ENCODE measurements around the gene COPB2. TPM values are rescaled to one million over a fixed set of nuclear protein-coding genes. Genes with fewer than 3 reads are reported as not detected.
"Not testable (repeated sequence)": the region's sequence is repeated elsewhere in the genome, so short reads cannot be mapped to it uniquely, and the experiment has no call there.

COPB2 gene
- total RNA-seq, 6 donors from 2014 or later, result 49.2 to 121 (median 102) TPM

- Histone ChIP-seq H3K4me3 (no peak overlapping the region), H3K27ac (no peak overlapping the region), H3K36me3 (peaks cover 0 to 16% (median 0%) of the 10 kb centered on the region in 4 donors), H3K27me3 (no peaks in the 10 kb centered on the region), H3K9me3 (peaks cover 0 to 7% (median 2%) of the 10 kb centered on the region in 4 donors), H3K4me1 (no peaks in the 10 kb centered on the region)
- ATAC-seq (ENCODE audit: low FRiP score in 2 of 2), result no peak
- DNase-seq, result no peak
- WGBS, 2 donors, result 71 to 100% methylated on average over 1 of the region's 1 CpG
- TF ChIP-seq POLR2A (IDR thresholded peaks at IDR 0.05), result no peak
- TF ChIP-seq CTCF (IDR thresholded peaks at IDR 0.05), result no peak
- no peak for TF ChIP-seq EP300 (IDR thresholded peaks at IDR 0.05)
- TF ChIP-seq POLR2AphosphoS5 (IDR thresholded peaks at IDR 0.05), result no peak
These were observed 32.0 kb upstream of the COPB2 start for GRCh38 chr3:139421460-139421859.

- ATAC-seq (ENCODE audit: low FRiP score in 2 of 2) (no peak), DNase-seq (no peak)
- H3K27me3 ChIP-seq, result no peaks in the 10 kb centered on the region
- no peak overlapping the region for H3K4me3 ChIP-seq
- H3K9me3 ChIP-seq, result peaks cover 0 to 11% (median 2%) of the 10 kb centered on the region in 4 donors
- H3K27ac ChIP-seq, result no peak overlapping the region
- peaks cover 0 to 16% (median 0%) of the 10 kb centered on the region in 4 donors for H3K36me3 ChIP-seq
- 65 to 72% methylated on average over 1 of the region's 1 CpG for WGBS, 2 donors
- no peaks in the 10 kb centered on the region for H3K4me1 ChIP-seq
- no peak for TF ChIP-seq CTCF (IDR thresholded peaks at IDR 0.05)
- no peak for TF ChIP-seq POLR2A (IDR thresholded peaks at IDR 0.05)
- TF ChIP-seq POLR2AphosphoS5 (IDR thresholded peaks at IDR 0.05), result no peak
- no peak for TF ChIP-seq EP300 (IDR thresholded peaks at IDR 0.05)
These were observed 31.6 kb upstream of the COPB2 start for GRCh38 chr3:139421040-139421439.

- Histone ChIP-seq H3K36me3 (peaks cover 0 to 2% (median 0%) of the 10 kb centered on the region in 4 donors), H3K27ac (no peak overlapping the region), H3K4me3 (no peak overlapping the region), H3K4me1 (no peaks in the 10 kb centered on the region), H3K9me3 (peaks cover 0 to 12% (median 9%) of the 10 kb centered on the region in 4 donors), H3K27me3 (no peaks in the 10 kb centered on the region)
- WGBS, 2 donors, result 90 to 100% methylated on average over 2 of the region's 2 CpGs
- TF ChIP-seq POLR2A (IDR thresholded peaks at IDR 0.05) (no peak), CTCF (IDR thresholded peaks at IDR 0.05) (no peak), EP300 (IDR thresholded peaks at IDR 0.05) (no peak), POLR2AphosphoS5 (IDR thresholded peaks at IDR 0.05) (no peak)
- DNase-seq (no peak), ATAC-seq (ENCODE audit: low FRiP score in 2 of 2) (no peak)
These were observed 28.7 kb upstream of the COPB2 start for GRCh38 chr3:139418144-139418543.

- H3K4me1 ChIP-seq, result no peaks in the 10 kb centered on the region
- ATAC-seq (ENCODE audit: low FRiP score in 2 of 2), result no peak
- H3K9me3 ChIP-seq, result peaks cover 4 to 25% (median 20%) of the 10 kb centered on the region in 4 donors
- no peaks in the 10 kb centered on the region for H3K27me3 ChIP-seq
- H3K27ac ChIP-seq, result no peak overlapping the region
- H3K4me3 ChIP-seq, result no peak overlapping the region
- no peak for DNase-seq
- no peaks in the 10 kb centered on the region for H3K36me3 ChIP-seq
- WGBS, 2 donors, result 88 to 93% methylated on average over 1 of the region's 1 CpG
- TF ChIP-seq POLR2AphosphoS5 (IDR thresholded peaks at IDR 0.05), result no peak
- no peak for TF ChIP-seq EP300 (IDR thresholded peaks at IDR 0.05)
- TF ChIP-seq POLR2A (IDR thresholded peaks at IDR 0.05), result no peak
- TF ChIP-seq CTCF (IDR thresholded peaks at IDR 0.05), result no peak
These were observed 26.8 kb upstream of the COPB2 start for GRCh38 chr3:139416275-139416674.

GRCh38 chr3:139414608-139415224 lies 25.3 kb upstream of the COPB2 start:
- Histone ChIP-seq H3K4me1 (no peaks in the 10 kb centered on the region), H3K9me3 (peaks cover 9 to 25% (median 22%) of the 10 kb centered on the region in 4 donors)
- WGBS, 2 donors, result 84 to 93% methylated on average over 2 of the region's 2 CpGs

GRCh38 chr3:139412891-139413290 lies 23.4 kb upstream of the COPB2 start:
- not testable (repeated sequence) for H3K27ac ChIP-seq; H3K36me3 ChIP-seq; H3K4me1 ChIP-seq; ATAC-seq (ENCODE audit: low FRiP score in 2 of 2); H3K27me3 ChIP-seq; H3K4me3 ChIP-seq; DNase-seq
- peaks cover 9 to 31% (median 27%) of the 10 kb centered on the region in 4 donors for H3K9me3 ChIP-seq

More at GRCh38 chr3:139414608-139415224, 25.3 kb upstream of the COPB2 start:
- Histone ChIP-seq H3K27ac (no peak overlapping the region), H3K36me3 (no peaks in the 10 kb centered on the region), H3K4me3 (no peak overlapping the region), H3K27me3 (no peaks in the 10 kb centered on the region)
- TF ChIP-seq POLR2A (IDR thresholded peaks at IDR 0.05) (no peak), EP300 (IDR thresholded peaks at IDR 0.05) (no peak), POLR2AphosphoS5 (IDR thresholded peaks at IDR 0.05) (no peak), CTCF (IDR thresholded peaks at IDR 0.05) (no peak)
- no peak for DNase-seq
- no peak for ATAC-seq (ENCODE audit: low FRiP score in 2 of 2)

- not testable (repeated sequence) for DNase-seq
These were observed 11.7 kb upstream of the COPB2 start for GRCh38 chr3:139401155-139401554.

More at GRCh38 chr3:139401155-139401554, 11.7 kb upstream of the COPB2 start:
- peaks cover 0 to 22% (median 16%) of the 10 kb centered on the region in 4 donors for H3K9me3 ChIP-seq
- not testable (repeated sequence) for H3K27ac ChIP-seq; H3K4me3 ChIP-seq; H3K27me3 ChIP-seq; H3K4me1 ChIP-seq; H3K36me3 ChIP-seq; ATAC-seq (ENCODE audit: low FRiP score in 2 of 2)
- WGBS, 2 donors, result 73 to 92% methylated on average over 2 of the region's 2 CpGs
